DOHH2 (cell line): ENCODE measurements around the gene CYP4F2.

Source experiments
- EZH2phosphoT487 ChIP-seq: fragments of 200-600 bp; sonication (generic); IDR thresholded peaks from 2 replicates; pipeline ENCODE4 v1.6.1; 2017; ENCODE audit warnings: borderline replicate concordance, mild to moderate bottlenecking, antibody characterized with exemption, low read length, moderate library complexity, mixed read lengths
- TF ChIP-seq, protein P1 (sequence below): fragments of 200-600 bp; sonication (generic); IDR thresholded peaks from one replicate; pipeline ENCODE4 v1.5.1; 2014; ENCODE audit warnings: antibody characterized with exemption, mild to moderate bottlenecking, low read depth, low read length; ENCODE audit not compliant: poor library complexity, severe bottlenecking

DNA sequence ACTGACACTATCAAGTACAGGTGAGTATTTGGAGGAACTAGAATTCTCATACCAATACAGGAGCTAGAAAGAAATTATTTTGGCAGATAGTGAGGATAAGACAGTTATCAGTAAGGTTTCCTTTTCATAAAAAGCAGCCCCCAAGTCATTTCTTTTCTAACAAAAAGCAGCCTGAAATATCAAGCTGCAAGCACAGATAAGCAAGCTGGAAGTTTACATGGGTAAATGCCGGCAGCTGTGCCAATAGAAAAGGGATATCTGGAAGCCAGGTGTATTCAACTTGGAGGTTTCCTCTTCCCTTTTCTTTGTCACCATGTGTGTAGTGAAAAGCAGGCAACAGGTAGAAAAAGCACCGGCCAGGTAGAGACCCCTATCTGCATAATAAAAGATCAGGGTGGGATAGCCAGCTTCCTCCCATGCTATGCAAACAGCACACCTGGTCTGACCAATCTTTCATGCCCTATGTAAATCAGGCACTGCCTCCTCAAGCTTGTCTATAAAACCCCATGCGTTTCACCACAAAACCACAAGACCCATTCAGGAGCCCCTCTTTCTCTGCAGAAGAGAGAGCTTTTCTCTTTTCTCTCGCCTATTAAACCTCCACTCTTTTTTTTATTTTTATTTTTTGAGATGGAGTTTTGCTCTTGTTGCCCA lies 22.9 kb downstream of the CYP4F2 start:
- TF ChIP-seq, protein P1, sequence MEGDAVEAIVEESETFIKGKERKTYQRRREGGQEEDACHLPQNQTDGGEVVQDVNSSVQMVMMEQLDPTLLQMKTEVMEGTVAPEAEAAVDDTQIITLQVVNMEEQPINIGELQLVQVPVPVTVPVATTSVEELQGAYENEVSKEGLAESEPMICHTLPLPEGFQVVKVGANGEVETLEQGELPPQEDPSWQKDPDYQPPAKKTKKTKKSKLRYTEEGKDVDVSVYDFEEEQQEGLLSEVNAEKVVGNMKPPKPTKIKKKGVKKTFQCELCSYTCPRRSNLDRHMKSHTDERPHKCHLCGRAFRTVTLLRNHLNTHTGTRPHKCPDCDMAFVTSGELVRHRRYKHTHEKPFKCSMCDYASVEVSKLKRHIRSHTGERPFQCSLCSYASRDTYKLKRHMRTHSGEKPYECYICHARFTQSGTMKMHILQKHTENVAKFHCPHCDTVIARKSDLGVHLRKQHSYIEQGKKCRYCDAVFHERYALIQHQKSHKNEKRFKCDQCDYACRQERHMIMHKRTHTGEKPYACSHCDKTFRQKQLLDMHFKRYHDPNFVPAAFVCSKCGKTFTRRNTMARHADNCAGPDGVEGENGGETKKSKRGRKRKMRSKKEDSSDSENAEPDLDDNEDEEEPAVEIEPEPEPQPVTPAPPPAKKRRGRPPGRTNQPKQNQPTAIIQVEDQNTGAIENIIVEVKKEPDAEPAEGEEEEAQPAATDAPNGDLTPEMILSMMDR = no peak
- TF ChIP-seq EZH2phosphoT487 = no peak
